Dedifferentiated amniotic fluid mesenchymal stem cell (primary cell): ENCODE measurements around the gene TPRN.

Experiments
- DNase-seq: peaks from one replicate; pipeline ENCODE4 v3.0.0-alpha.2; 2016; ENCODE audit errors: extremely low spot score

Gene TPRN

DNA sequence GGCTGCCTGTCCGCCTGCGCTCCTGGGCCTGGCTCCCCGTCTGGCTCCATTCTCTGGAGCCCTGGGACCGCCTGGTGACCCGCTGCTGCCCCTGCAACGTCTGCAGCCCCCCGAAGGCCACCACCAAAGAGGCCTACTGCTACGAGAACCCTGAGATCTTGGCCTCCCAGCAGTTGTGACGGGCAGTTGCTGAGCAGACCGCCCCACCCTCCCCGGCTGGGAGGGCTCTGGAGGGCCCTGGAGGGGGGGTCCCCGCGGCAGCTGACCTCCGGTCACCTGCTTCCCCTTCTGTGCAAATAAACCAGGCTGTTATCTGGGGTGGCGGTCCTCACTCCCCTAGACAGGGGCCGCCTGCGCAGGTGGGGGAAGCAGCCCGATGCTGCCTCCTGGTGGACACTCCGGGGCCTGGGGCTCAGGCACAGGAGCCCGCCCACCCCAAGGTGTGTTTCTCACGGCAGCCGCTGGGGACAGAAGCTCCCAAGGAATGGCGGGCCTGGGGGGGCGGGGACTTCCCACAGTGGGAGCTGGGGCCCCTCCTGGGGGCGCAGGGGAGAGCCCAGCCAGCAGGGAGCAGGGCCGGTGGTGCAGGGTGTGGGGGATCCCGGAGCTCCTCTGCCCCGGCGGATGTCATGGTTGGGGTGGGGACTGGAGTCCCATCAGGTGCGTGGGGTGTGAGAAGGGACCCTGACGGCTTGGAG is 35.8 kb upstream of the TPRN start:
- peak; percentile 58 for DNase-seq

DNA sequence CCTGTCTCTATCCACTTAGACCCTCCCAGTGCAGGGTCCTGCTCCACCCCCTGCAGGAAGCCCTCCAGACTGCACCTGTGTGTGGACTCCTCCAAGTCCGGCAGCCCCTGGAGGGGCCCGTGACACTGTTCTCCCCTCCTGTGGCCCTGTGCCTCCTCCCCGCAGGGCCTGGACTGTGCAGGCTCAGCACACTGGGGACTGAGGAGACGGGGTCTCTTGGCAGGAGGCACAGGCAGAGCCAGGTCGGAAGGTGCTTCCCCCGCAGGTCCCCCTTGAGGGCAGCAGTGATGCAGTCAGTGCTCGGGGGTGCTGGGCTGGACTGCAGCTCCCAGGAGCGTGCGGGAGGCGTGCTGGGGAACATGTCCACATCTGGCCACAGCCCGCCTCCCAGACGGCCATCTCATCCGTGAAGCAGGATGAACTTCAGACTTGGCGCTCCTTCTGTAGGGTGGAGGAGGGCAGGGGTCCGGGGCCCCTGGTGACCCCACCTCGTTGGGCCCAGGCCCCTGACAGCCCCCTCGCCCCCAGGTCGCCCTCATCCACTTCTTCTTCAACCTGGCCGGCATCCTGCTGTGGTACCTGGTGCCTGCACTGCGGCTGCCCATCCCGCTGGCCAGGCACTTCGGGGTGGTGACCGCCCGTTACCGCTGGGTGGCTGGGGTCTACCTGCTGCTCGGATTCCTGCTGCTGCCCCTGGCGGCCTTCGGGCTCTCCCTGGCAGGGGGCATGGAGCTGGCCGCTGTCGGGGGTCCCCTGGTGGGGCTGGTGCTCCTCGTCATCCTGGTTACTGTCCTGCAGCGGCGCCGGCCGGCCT is 35.1 kb upstream of the TPRN start:
- no peak for DNase-seq

DNA sequence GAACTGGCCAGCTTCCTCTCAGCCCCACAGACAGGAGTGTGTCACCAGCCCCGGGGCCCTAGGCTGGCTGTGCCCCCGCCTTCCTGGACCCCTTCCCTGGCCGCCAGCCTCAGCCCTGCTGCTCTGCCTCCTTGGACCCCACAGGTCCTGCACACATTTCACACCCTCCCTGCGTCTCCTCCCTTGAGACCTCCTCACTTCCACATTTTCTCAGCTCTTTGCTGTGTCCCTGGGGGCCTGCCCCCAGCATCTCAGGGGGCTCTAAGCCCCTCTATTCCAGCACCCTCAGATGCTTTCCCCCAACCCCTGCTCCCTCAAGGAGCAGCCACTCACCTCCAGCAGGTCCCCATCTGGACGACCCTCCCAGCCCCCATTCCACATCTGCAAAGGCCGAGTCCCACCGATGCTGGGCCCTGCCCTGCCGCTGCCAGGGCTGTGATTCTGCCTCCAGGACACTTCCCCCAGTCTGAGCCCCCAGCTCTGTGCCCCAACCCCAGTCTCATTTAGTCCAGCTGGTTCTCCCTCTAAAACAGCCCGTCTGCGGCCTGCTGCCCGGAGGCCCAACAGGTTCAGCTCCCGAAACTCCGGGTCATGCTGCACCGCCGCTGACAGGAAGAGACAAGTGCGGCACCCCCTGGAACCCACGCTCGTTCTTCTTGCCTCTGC is 34.4 kb upstream of the TPRN start:
- no peak for DNase-seq

GRCh38 chr9:137234055-137234697 is 33.6 kb upstream of the TPRN start:
- no peak for DNase-seq

DNA sequence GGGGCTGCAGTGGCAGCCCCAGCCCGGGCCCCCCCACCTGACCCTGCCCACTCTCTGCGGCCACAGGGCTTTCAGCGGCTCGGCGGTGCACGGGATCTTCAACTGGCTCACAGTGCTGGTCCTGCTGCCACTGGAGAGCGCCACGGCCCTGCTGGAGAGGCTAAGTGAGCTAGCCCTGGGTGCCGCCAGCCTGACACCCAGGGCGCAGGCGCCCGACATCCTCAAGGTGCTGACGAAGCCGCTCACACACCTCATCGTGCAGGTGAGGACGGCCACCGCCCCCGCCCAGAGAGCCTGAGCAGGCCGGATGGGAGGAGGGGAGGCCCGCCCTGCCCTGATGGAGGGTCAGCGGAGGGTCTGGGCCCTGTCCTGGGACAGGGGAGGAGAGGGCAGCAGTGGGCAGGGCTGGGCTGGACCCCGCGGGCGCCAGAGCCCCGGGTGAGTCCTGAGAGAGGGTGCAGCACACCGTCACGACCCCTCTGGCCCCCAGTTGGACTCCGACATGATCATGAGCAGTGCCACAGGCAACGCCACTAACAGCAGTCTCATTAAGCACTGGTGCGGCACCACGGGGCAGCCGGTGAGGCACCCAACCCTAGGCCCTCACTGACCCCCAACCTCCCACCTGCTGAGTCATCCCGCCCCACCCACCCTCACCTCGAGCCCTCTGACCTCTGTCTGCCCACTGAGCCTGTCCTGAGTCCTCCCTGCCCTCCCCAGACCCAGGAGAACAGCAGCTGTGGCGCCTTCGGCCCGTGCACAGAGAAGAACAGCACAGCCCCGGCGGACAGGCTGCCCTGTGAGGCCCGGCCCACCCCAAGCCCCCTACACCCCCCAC is 32.8 kb upstream of the TPRN start:
- DNase-seq = no peak

GRCh38 chr9:137232510-137232909 is 32.0 kb upstream of the TPRN start:
- no peak for DNase-seq

DNA sequence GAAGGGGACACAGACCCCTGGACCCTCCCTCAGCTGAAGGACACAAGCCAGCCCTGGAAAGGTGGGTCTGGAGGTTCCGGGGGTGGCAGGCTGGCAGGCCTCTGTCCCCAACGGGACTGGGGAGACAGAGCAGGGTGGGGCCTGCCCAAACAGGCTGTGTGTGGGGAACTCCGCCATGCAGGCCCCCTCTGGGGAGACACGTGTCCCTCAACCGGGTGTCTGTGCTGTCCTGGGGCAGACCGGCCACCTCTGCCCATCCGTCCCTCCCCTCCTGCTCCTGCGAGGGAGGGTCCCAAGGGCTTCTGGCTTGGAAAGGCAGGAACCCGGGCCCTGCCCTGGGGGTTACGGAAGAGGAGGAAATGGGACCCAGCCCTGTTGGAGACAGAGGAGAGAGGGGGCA is 31.6 kb upstream of the TPRN start:
- no peak for DNase-seq

DNA sequence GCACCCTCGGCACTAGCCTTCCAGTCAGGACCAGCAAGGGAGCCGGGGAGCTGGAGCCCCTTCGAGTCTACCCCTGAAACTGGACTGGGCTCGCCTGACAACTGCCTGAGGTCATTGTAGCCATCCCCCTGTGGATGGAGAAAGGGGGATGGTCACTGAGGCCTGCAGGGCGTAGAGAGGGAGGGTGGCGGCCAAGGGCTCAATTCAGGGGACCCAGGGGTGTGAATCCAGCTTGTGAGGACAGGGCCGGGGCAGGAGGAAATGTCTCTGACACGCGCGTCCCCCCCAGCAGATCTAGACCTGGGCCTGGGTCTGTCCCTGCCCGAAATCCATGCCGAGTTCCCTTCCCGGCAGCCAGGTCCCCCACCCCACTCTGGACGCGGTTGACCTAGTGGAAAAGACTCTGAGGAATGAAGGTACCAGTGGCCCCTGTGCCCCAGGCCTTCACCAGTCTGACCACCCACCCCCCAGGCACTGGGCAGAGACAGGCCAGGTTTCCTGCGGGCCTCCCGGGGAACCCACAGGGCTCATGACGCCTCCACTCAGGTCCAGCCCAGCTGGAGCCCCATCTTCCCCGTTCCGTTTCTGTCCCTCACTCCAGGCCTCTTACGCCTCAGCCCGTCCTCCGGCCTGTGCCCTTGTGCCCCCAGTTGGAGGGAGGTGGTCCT is 31.0 kb upstream of the TPRN start:
- DNase-seq = no peak

- DNase-seq = no peak
Observed at GRCh38 chr9:137230705-137231371, 30.3 kb upstream of the TPRN start, which contains the start of gene SLC34A3. SLC34A3 (plus strand) TSS chr9:137230901; CDS start chr9:137231703, 802 bp downstream.

DNA sequence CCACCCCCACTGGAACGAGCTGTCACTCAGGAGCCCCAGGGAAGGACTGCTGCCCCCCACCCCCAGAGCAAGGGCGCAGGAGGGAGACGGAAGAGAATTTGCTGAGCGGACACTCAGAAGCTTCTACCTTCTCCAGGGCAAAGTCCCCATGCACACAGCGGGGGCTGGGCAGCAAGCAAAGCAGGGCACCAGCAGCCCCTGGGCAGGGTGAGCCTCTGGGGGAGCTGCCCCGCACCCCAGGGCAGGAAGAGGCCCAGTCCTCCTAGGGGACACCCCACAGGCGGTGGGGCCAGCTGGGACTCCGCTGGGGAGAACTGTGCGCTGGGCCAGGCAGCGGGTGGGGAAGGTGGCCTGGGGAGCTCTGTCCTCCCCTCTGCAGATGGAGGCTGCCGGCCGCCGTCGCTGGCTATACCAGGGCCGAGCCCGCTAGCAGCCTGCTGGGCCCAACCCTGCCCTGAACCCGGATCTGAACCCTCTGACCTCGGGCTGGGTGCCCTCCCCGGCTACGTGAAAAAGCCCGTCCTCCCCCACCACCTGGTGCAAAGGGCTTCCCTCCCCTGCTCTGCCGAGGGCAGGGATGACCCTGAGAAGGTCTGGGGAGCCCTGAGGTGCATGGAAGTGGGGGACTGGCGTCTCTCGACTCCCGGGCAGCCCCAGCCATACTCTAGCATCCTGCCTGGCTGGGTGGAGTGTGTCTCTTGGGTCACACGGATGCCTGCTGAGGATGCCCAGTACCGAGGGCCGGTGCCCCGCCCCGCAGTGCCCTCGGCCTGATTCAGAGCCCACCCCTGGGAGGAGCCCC is 29.6 kb upstream of the TPRN start:
- DNase-seq = no peak

GRCh38 chr9:137228968-137229896 is 28.7 kb upstream of the TPRN start:
- DNase-seq = no peak

GRCh38 chr9:137228506-137228967 is 28.0 kb upstream of the TPRN start:
- no peak for DNase-seq

DNA sequence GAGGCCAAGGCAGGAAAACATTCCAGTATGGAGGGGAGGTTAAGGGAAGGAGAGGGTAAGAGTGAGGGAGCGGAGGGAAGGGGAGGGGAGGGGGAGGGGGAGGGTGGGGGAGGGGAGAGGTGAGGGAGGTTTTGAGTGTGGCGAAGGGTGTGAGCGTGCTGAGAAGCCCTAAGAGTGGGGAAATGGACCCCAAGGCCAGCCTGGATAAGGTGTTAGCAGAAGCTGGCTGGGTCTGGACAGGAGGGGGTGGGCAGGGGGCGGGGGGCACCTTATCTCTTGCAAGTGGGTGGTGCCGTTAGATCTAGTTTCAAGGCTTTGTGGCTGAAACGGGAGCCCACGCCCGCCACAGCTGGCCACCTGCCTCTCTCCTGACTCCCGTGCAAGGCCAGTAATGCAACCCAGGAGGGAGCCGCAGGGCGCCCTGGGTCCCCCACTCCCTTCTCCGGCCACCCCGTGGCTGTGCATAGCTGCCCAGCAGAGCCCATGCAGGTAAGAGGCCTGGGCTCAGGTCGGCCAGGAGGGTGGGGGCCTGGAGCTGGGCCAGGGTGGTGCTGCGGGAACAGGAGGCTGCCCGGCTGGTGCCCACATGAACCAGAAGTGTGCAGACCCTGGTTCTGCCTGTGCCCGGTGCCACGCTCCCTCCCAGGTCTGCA is 27.4 kb upstream of the TPRN start:
- DNase-seq = no peak

DNA sequence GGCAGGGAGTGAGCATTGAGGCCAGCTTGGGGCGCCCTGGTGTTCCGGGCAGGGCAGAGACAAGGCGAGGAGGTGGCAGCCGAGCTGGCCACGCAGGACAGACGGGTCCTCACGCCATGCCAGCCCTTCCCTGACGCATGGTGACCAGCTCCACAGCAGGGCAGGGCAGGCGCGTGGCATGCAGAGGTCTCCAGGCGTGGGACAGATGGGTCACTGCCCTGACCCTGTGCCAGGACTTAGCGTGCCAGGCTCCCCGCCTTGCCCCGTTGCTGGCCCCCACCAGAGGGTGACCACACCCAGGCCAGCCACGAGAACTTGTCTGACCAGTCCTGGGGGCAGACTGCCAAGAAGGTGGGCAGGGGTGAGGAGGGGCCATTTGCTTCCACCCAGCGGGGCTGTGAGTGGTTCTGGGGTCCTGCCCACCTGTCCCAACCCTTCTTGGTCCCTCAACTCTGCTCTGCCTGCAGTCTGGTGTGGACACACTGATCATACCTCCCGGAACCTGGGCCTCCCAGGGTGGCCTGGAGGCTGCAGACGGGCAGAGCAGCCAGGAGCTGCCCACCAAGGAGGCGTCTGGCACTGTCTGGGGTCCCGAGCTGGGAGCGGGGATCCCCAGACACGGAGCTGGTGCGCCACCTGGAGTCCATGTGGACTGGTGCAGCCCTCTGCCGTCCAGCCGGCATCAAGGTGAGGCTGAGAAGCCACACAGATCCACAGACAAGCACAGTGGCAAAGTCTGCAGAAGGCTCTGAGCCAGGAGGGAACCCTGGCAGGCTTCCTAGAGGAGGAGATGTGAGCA is 26.7 kb upstream of the TPRN start, which contains the start of gene RNF224:
Gene RNF224 (plus strand): TSS at position 449 of the 799 bp plus-strand sequence. CDS start 834 bp downstream, outside the sequence.
- peak; percentile 51 for DNase-seq

DNA sequence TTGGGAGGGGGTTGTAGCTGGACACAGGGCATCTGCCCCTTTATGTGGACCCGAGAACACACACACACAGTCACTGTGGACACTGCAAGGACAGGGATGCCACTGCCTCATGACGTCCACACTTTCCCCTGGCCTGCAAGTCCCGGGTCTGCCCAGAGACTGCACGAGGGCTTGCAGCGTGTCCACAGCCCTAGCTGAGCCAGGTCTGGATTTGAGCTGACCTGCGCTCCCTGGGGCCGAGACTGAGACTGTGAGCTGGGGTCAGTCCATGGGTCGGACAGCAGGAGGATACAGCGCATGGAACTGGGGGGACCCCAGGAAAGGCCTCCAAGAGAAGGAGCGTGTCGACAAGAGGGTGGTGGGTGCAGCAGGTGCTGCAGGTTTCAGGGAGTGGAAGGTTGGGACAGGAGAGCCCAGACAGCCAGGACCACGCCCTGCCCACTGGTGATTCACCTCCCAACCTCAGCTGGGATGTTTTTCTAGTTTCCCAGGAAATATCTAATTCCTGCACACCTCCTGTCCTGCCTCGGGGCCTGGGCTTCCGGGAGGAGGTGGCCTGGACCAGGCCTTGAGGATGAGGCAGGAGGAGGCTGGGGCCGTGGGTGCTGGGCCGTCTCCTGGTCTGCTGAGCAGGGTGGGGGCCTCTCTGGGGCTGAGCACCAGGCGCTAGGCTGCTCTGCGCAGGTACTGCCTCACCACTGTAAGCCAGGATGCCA is 26.0 kb upstream of the TPRN start:
- DNase-seq = no peak
